Thyroid gland (tissue), 4 donors: ENCODE results near the gene SLC7A5.
"Not testable (repeated sequence)": the region's sequence is repeated elsewhere in the genome, so short reads cannot be mapped to it uniquely, and the experiment has no call there.

Source experiments
- CTCF ChIP-seq, 6 experiments: fragments of 200-600 bp in 3 of 6; fragments of 450-650 bp in 3 of 6; sonication (generic) in 3 of 6; IDR thresholded peaks; one replicate each; pipeline ENCODE4 v1.5.1; 2016 to 2019; ENCODE audit warnings: antibody characterized with exemption in 6 of 6, mild to moderate bottlenecking in 2 of 6, inconsistent platforms in 1 of 6, moderate library complexity in 1 of 6
- POLR2A ChIP-seq, 2 donors: fragments of 450-650 bp; IDR thresholded peaks; one replicate each; pipeline ENCODE4 v1.6.1; 2017; ENCODE audit warnings: antibody characterized with exemption in 2 of 2, mild to moderate bottlenecking in 2 of 2, moderate library complexity in 1 of 2

- not testable (repeated sequence) for TF ChIP-seq CTCF, POLR2A (IDR thresholded peaks at IDR 0.05)
These were observed 35.7 kb upstream of the SLC7A5 start for GRCh38 chr16:87904963-87905362.
